Colonic mucosa (tissue), 4 donors: Measurements from ENCODE around the gene FAM13A. TPM values are rescaled to one million over a fixed set of nuclear protein-coding genes. Genes with fewer than 3 reads are reported as not detected.
A peak's percentile ranks its signal among the peaks of the same experiment; 100 is the strongest.

ENCODE experiments used
- DNase-seq: peaks from one replicate; pipeline ENCODE4 v3.0.0-alpha.2; 2020
- H3K27ac ChIP-seq: fragments of 200-600 bp; one replicate; pipeline ENCODE4 v1.8.0; 2021
- H3K27me3 ChIP-seq: fragments of 200-600 bp; one replicate; pipeline ENCODE4 v1.8.0; 2021
- H3K36me3 ChIP-seq: fragments of 200-600 bp; one replicate; pipeline ENCODE4 v1.8.0; 2021
- H3K4me1 ChIP-seq: fragments of 200-600 bp; one replicate; pipeline ENCODE4 v1.8.0; 2021; ENCODE audit warnings: mild to moderate bottlenecking
- H3K4me3 ChIP-seq: fragments of 200-600 bp; one replicate; pipeline ENCODE4 v1.8.0; 2021
- H3K9ac ChIP-seq, 2 donors: one replicate each; pipeline ENCODE4 v1.7.0; 2013; ENCODE audit warnings: control low read depth in 2 of 2, low read depth in 2 of 2, low read length in 2 of 2
- H3K9me3 ChIP-seq: fragments of 200-600 bp; one replicate; pipeline ENCODE4 v1.8.0; 2021
- intact Hi-C: fragments of 100-400 bp; cut with DNase I; formaldehyde crosslinking; loops from one replicate; pipeline ENCODE4 v1.14.1; 2022
- total RNA-seq, 2 donors: library from RNA; stranded (reverse); fragmentation: NEBNext Ultra II Directional in 1 of 2; extraction: Animal tissue kit (Norgen Biotek cat#: 25700) in 1 of 2; gene quantifications; one replicate each; pipeline ENCODE4 v1.2.1, GENCODE V29; 2021
- TF ChIP-seq, protein P1 (sequence below): fragments of 200-600 bp; IDR thresholded peaks from one replicate; pipeline ENCODE4 v1.8.0; 2022; ENCODE audit warnings: antibody characterized with exemption, mild to moderate bottlenecking
- donor health status: healthy.
- donor health status: DM: no; HTN: no; CAD: no.
- donor health status: DM: no; HTN: no; CAD: no.

The FAM13A gene
- total RNA-seq, 2 donors from 2014 or later, result 34.0 to 248 TPM

DNA sequence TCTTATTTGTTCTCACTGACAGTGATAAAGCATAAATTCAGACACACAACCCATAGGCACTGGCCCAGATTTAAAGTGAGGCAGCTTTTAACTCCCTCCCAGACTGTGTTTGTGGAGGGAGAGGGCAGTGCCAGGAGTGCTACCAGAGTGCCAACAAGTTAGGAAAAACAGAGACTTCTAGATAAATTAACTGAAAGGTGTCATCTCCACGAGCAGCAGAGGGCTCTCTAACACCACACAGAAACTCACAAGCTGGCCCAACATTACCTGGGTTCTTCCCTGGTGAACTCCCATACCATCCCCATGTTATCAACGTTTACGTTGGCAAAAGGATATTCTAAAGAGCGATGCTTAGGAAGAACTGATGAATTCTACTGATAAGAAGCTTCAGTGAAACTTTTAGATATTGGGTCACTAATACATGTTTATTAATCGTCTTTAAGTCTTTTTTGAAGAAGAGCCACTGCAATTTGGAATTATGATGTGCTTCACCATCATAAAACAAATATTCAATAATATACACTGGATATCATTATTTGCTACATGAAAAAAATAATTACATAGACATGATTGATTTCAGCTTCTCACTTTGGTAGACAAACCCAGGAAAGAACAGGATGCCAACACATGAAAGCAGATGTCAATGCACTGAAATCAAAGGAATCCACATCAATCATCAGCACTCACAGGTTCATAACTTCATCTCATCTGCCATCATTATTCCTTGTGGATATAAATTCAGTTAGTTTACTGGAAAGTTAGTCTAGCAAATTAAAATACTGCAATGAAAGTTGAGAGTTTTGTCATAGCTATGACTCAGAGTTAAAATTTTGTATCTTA, 238.1 kb downstream of the FAM13A start:
- no peak overlapping the region for H3K9ac ChIP-seq
- TF ChIP-seq, protein P1, sequence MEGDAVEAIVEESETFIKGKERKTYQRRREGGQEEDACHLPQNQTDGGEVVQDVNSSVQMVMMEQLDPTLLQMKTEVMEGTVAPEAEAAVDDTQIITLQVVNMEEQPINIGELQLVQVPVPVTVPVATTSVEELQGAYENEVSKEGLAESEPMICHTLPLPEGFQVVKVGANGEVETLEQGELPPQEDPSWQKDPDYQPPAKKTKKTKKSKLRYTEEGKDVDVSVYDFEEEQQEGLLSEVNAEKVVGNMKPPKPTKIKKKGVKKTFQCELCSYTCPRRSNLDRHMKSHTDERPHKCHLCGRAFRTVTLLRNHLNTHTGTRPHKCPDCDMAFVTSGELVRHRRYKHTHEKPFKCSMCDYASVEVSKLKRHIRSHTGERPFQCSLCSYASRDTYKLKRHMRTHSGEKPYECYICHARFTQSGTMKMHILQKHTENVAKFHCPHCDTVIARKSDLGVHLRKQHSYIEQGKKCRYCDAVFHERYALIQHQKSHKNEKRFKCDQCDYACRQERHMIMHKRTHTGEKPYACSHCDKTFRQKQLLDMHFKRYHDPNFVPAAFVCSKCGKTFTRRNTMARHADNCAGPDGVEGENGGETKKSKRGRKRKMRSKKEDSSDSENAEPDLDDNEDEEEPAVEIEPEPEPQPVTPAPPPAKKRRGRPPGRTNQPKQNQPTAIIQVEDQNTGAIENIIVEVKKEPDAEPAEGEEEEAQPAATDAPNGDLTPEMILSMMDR, result peak; percentile 50
- H3K4me3 ChIP-seq, result no peak overlapping the region
- H3K36me3 ChIP-seq, result no peaks in the 10 kb centered on the region
- DNase-seq, result peak; percentile 69
- no peaks in the 10 kb centered on the region for H3K9me3 ChIP-seq
- H3K4me1 ChIP-seq, result peaks cover 5% of the 10 kb centered on the region
- H3K27me3 ChIP-seq, result no peaks in the 10 kb centered on the region
- intact Hi-C loops, result loop anchor here (2.0 kb wide), 1 partner anchor 204 kb away; no protein-coding TSS in a partner anchor
- no peak overlapping the region for H3K27ac ChIP-seq

DNA sequence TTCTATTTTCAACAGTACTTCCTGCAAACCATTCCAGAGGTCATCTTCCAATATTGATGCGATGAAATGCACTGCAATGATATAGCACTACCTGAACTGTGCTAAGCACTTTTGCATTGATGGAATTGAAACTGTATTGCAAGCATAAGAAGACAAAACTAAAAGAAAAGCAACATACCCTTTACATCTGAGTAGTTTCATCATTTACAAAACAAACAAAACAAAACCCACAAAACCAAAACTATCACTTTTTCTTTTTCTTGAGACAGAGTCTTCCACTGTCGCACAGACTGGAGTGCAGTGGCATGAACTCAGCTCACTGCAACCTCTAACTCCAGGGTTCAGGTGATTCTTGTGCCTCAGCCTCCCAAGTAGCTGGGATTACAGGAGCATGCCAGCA, 239.2 kb downstream of the FAM13A start:
- Histone ChIP-seq H3K27me3 (no peaks in the 10 kb centered on the region), H3K4me1 (peaks cover 5% of the 10 kb centered on the region), H3K9ac (no peak overlapping the region), H3K36me3 (no peaks in the 10 kb centered on the region), H3K4me3 (no peak overlapping the region), H3K27ac (no peak overlapping the region), H3K9me3 (no peaks in the 10 kb centered on the region)
- intact Hi-C loops, result loop anchor here (2.0 kb wide), 1 partner anchor 205 kb away; no protein-coding TSS in a partner anchor
- DNase-seq, result no peak
- TF ChIP-seq, protein P1, result no peak

DNA sequence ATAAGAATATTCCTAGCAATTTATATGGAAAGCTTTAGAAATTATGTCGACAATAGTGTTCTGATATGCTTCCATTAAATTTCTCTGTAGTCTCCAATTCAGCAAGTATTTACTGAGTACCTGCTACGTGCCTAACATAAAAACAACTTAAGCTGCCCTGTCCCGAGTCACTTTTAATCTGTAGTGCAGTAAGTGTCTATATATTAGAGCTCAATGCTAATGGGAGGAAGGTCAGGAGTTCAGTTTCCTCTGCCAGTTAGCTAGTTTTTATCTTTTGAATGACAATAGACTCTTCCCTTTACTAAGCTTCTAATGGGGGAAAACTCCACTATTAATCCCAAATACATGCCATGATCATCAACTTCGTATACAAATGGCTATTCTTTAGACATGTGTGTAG, 240.6 kb downstream of the FAM13A start:
- H3K9ac ChIP-seq, result no peak overlapping the region
- intact Hi-C loops, result no loop called here
- no peaks in the 10 kb centered on the region for H3K9me3 ChIP-seq
- DNase-seq, result no peak
- H3K36me3 ChIP-seq, result no peaks in the 10 kb centered on the region
- no peak overlapping the region for H3K4me3 ChIP-seq
- peaks cover 5% of the 10 kb centered on the region for H3K4me1 ChIP-seq
- no peak overlapping the region for H3K27ac ChIP-seq
- H3K27me3 ChIP-seq, result no peaks in the 10 kb centered on the region
- TF ChIP-seq, protein P1, result no peak

DNA sequence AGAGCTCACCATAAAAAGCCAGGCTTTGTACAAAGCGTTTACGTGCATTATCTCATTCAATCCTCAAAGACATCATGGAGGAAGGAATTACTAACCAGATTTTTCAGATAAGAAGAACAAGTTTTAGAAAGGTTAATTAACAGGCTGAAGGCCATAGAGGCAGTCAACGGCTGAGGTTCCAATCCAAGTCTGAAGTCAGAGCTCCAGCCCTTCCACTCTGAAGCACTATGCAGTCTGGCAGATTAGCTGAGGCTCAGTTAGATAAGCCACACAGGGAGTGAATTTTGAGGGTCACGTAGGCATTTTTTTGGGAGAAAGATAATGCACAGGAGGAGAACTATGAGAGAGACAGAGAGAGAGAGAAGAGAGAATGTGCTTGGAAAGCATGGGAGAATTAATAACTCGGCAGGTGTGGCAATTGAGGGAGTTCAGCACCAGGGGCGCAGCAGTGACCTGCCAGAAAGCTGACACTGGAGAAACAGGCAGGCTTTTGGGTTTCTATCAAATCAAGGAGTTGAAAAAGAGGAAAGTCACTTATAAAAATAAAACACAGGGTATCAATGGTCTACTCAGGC, 242.9 kb downstream of the FAM13A start:
- TF ChIP-seq, protein P1, result no peak
- Histone ChIP-seq H3K4me3 (no peak overlapping the region), H3K9me3 (no peaks in the 10 kb centered on the region), H3K36me3 (no peaks in the 10 kb centered on the region), H3K9ac (no peak overlapping the region), H3K27me3 (no peaks in the 10 kb centered on the region), H3K27ac (no peak overlapping the region), H3K4me1 (no peaks in the 10 kb centered on the region)
- intact Hi-C loops, result no loop called here
- DNase-seq, result no peak

DNA sequence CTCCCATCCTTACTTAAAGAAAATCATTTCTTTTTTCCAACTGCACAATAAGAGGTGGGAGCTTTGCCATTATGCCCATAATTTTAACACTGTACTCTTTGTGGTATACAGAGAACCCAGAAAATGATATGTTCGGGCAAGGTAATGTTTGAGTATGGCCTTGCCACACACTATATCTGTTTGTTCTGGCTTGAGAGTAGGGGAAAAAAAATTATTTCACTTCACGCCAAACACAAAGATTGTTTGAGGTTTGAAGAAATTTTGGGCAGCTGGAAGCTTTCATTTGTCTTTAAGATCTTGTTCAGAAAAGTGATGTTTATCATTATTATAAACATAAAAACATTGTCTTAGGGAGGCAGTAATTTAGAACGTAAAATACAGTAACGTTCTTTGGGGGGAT, 244.0 kb downstream of the FAM13A start:
- Histone ChIP-seq H3K4me3 (no peak overlapping the region), H3K9ac (no peak overlapping the region), H3K27me3 (no peaks in the 10 kb centered on the region), H3K4me1 (no peaks in the 10 kb centered on the region), H3K9me3 (no peaks in the 10 kb centered on the region), H3K36me3 (no peaks in the 10 kb centered on the region), H3K27ac (no peak overlapping the region)
- intact Hi-C loops, result no loop called here
- no peak for DNase-seq
- TF ChIP-seq, protein P1, result no peak
